HepG2 (cell line): ENCODE measurements around the gene MFAP4. TPM values are rescaled to one million over a fixed set of nuclear protein-coding genes. Genes with fewer than 3 reads are reported as not detected.

Source experiments
- ATRX ChIP-seq: sonication (generic); formaldehyde crosslinking; IDR thresholded peaks from 2 replicates; pipeline ENCODE4 v1.4.0; 2020; ENCODE audit warnings: missing genetic modification reagents, borderline replicate concordance
- MTF1 ChIP-seq: sonication (generic); formaldehyde crosslinking; IDR thresholded peaks from 2 replicates; pipeline ENCODE4 v1.5.0; 2020; ENCODE audit warnings: missing genetic modification reagents
- ZMYM3 ChIP-seq: sonication (generic); formaldehyde crosslinking; IDR thresholded peaks from 2 replicates; pipeline ENCODE4 v1.5.1; 2020; ENCODE audit warnings: mild to moderate bottlenecking, missing genetic modification reagents
- ZNF430 ChIP-seq: sonication (generic); formaldehyde crosslinking; IDR thresholded peaks from 2 replicates; pipeline ENCODE4 v1.9.0; 2021; ENCODE audit warnings: mild to moderate bottlenecking, missing genetic modification reagents
- ZNF781 ChIP-seq: sonication (generic); formaldehyde crosslinking; IDR thresholded peaks from 2 replicates; pipeline ENCODE4 v1.5.1; 2020; ENCODE audit warnings: borderline replicate concordance, mild to moderate bottlenecking, missing genetic modification reagents; ENCODE audit errors: not compliant biosample characterization
- ZNF790 ChIP-seq: sonication (generic); formaldehyde crosslinking; IDR thresholded peaks from 2 replicates; pipeline ENCODE4 v1.8.0; 2022; ENCODE audit warnings: missing genetic modification reagents, mild to moderate bottlenecking, borderline replicate concordance
- polyA plus RNA-seq, 8 experiments: library from polyadenylated mRNA; depleted of rRNA in 3 of 8; stranded (reverse) in 7 of 8; unstranded in 1 of 8; fragments of >200 nt; fragmentation: Illumina TruSeq in 4 of 8; extraction: Trizol in 4 of 8; gene quantifications; 2 replicates each; pipeline versions ENCODE4 v1.2.1 to v1.2.3, GENCODE V29; 2011 to 2016; ENCODE audit warnings: low read depth in 4 of 8, missing spikeins in 1 of 8, mixed read lengths in 1 of 8; ENCODE audit not compliant: insufficient read depth in 1 of 8
- total RNA-seq, 5 experiments: library from RNA; depleted of rRNA; stranded (reverse); fragments of >200 nt; fragmentation: Illumina TruSeq; extraction: Trizol; gene quantifications; 2 replicates each; pipeline ENCODE4 v1.2.3, GENCODE V29; 2016; ENCODE audit warnings: low read depth in 1 of 5
- TF ChIP-seq, protein P1 (sequence below): sonication (generic); formaldehyde crosslinking; IDR thresholded peaks from 2 replicates; pipeline ENCODE4 v1.5.1; 2020; ENCODE audit warnings: mild to moderate bottlenecking, missing genetic modification reagents
- TF ChIP-seq, protein P2 (sequence below): sonication (generic); formaldehyde crosslinking; IDR thresholded peaks from 2 replicates; pipeline ENCODE4 v1.5.0; 2020; ENCODE audit warnings: mild to moderate bottlenecking, missing genetic modification reagents, borderline replicate concordance
- TF ChIP-seq, protein P3 (sequence below), 2 experiments: sonication (generic) in 1 of 2; formaldehyde crosslinking in 1 of 2; IDR thresholded peaks; 2 replicates each; pipeline versions ENCODE4 v1.6.1 to v1.9.0; 2014 to 2022; ENCODE audit warnings: antibody characterized with exemption in 1 of 2, borderline replicate concordance in 1 of 2, inconsistent platforms in 1 of 2, low read depth in 1 of 2, missing genetic modification reagents in 1 of 2
- TF ChIP-seq, protein P4 (sequence below): sonication (generic); formaldehyde crosslinking; IDR thresholded peaks from 2 replicates; pipeline ENCODE4 v1.4.0; 2020; ENCODE audit warnings: mild to moderate bottlenecking, missing genetic modification reagents

Gene MFAP4
- total and polyA plus RNA-seq, 2 of the 13 experiments (the other 11 are each of a cell fraction or from before 2014, with no cell fraction given) = 0.08 TPM; not detected in 1

DNA sequence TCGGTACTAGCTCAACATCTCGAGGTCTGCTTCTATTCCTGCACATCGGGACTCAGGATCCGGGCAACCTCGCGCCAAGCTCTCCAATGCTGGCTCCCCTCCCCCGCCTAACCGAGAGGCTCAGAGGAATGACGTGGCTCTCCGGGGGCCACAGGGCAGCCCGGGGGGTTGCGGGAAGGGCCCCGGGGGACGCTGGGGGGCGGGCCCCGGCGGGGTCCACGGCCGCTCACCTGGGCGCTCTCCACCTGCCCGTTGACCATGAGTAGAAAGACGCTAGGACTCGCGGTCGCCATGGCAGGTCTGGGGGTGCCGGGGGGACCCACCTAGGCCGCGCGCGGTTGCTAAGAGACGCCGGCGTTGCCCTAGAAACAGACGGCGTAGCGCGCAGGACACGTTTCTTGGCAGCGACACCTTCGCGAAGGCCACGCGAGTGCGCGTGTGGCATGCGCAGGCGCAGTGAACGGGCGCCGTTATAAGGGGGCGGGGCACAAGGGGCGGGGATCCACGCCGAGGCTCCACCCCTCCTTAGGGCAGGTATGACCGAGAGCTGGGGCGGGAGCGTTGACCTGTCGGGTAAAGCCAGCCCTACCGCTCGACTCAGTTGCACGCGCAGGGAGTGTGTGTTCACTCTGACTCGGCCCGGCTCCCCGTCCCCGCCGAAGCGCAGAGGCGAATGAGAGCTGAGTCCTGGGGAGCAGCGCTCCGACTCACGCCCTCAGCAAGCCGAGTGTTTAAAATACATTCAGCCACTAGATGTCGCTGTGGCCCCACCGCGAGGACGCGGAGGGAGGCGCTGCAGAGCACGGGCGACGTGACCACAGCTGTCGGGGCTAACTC, 24.5 kb downstream of the MFAP4 start, which contains the start of gene B9D1 (continued):
- TF ChIP-seq, protein P1, sequence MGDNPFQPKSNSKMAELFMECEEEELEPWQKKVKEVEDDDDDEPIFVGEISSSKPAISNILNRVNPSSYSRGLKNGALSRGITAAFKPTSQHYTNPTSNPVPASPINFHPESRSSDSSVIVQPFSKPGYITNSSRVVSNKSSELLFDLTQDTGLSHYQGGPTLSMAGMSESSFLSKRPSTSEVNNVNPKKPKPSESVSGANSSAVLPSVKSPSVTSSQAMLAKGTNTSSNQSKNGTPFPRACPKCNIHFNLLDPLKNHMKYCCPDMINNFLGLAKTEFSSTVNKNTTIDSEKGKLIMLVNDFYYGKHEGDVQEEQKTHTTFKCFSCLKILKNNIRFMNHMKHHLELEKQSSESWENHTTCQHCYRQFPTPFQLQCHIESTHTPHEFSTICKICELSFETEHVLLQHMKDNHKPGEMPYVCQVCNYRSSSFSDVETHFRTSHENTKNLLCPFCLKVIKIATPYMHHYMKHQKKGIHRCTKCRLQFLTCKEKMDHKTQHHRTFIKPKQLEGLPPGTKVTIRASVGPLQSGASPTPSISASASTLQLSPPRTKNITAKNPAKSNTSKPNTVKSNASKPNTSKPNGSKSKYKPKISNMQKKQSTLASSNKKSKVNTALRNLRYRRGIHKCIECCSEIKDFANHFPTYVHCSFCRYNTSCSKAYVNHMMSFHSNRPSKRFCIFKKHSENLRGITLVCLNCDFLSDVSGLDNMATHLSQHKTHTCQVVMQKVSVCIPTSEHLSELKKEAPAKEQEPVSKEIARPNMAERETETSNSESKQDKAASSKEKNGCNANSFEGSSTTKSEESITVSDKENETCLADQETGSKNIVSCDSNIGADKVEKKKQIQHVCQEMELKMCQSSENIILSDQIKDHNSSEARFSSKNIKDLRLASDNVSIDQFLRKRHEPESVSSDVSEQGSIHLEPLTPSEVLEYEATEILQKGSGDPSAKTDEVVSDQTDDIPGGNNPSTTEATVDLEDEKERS (CRISPR knock-in tag) = no peak
- no peak; the same call in none of the 2 replicates for TF ChIP-seq ZNF790 (CRISPR knock-in tag)
- TF ChIP-seq ZNF781 (CRISPR knock-in tag) = no peak
- TF ChIP-seq ATRX (CRISPR knock-in tag) = no peak
- peak; percentile 51; the same call in 1 of the 2 replicates for TF ChIP-seq ZNF430
- TF ChIP-seq, protein P2, sequence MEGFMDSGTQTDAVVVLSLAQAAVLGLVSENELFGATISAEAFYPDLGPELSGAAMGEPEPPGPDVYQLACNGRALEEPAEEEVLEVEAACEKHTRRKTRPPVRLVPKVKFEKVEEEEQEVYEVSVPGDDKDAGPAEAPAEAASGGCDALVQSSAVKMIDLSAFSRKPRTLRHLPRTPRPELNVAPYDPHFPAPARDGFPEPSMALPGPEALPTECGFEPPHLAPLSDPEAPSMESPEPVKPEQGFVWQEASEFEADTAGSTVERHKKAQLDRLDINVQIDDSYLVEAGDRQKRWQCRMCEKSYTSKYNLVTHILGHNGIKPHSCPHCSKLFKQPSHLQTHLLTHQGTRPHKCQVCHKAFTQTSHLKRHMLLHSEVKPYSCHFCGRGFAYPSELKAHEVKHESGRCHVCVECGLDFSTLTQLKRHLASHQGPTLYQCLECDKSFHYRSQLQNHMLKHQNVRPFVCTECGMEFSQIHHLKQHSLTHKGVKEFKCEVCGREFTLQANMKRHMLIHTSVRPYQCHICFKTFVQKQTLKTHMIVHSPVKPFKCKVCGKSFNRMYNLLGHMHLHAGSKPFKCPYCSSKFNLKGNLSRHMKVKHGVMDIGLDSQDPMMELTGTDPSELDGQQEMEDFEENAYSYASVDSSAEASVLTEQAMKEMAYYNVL = no peak
- TF ChIP-seq, protein P3, sequence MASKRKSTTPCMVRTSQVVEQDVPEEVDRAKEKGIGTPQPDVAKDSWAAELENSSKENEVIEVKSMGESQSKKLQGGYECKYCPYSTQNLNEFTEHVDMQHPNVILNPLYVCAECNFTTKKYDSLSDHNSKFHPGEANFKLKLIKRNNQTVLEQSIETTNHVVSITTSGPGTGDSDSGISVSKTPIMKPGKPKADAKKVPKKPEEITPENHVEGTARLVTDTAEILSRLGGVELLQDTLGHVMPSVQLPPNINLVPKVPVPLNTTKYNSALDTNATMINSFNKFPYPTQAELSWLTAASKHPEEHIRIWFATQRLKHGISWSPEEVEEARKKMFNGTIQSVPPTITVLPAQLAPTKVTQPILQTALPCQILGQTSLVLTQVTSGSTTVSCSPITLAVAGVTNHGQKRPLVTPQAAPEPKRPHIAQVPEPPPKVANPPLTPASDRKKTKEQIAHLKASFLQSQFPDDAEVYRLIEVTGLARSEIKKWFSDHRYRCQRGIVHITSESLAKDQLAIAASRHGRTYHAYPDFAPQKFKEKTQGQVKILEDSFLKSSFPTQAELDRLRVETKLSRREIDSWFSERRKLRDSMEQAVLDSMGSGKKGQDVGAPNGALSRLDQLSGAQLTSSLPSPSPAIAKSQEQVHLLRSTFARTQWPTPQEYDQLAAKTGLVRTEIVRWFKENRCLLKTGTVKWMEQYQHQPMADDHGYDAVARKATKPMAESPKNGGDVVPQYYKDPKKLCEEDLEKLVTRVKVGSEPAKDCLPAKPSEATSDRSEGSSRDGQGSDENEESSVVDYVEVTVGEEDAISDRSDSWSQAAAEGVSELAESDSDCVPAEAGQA (IDR thresholded peaks at IDR 0.05; ENCODE audit: low read depth) = no peak
- TF ChIP-seq, protein P3 (CRISPR knock-in tag; IDR thresholded peaks at IDR 0.05; ENCODE audit: borderline replicate concordance) = no peak
- TF ChIP-seq, protein P4, sequence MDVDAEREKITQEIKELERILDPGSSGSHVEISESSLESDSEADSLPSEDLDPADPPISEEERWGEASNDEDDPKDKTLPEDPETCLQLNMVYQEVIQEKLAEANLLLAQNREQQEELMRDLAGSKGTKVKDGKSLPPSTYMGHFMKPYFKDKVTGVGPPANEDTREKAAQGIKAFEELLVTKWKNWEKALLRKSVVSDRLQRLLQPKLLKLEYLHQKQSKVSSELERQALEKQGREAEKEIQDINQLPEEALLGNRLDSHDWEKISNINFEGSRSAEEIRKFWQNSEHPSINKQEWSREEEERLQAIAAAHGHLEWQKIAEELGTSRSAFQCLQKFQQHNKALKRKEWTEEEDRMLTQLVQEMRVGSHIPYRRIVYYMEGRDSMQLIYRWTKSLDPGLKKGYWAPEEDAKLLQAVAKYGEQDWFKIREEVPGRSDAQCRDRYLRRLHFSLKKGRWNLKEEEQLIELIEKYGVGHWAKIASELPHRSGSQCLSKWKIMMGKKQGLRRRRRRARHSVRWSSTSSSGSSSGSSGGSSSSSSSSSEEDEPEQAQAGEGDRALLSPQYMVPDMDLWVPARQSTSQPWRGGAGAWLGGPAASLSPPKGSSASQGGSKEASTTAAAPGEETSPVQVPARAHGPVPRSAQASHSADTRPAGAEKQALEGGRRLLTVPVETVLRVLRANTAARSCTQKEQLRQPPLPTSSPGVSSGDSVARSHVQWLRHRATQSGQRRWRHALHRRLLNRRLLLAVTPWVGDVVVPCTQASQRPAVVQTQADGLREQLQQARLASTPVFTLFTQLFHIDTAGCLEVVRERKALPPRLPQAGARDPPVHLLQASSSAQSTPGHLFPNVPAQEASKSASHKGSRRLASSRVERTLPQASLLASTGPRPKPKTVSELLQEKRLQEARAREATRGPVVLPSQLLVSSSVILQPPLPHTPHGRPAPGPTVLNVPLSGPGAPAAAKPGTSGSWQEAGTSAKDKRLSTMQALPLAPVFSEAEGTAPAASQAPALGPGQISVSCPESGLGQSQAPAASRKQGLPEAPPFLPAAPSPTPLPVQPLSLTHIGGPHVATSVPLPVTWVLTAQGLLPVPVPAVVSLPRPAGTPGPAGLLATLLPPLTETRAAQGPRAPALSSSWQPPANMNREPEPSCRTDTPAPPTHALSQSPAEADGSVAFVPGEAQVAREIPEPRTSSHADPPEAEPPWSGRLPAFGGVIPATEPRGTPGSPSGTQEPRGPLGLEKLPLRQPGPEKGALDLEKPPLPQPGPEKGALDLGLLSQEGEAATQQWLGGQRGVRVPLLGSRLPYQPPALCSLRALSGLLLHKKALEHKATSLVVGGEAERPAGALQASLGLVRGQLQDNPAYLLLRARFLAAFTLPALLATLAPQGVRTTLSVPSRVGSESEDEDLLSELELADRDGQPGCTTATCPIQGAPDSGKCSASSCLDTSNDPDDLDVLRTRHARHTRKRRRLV = no peak
- TF ChIP-seq MTF1 (CRISPR knock-in tag) = no peak
- TF ChIP-seq ZMYM3 (CRISPR knock-in tag) = peak; percentile 41; the same call in 1 of the 2 replicates
